D721Med (cell line): ENCODE measurements around the gene FOXK1.
"Not testable (repeated sequence)": the region's sequence is repeated elsewhere in the genome, so short reads cannot be mapped to it uniquely, and the experiment has no call there.

Experiments used
- DNase-seq: peaks from one replicate; pipeline ENCODE4 v3.0.0; 2011; ENCODE audit warnings: low spot score; ENCODE audit not compliant: insufficient read length
- FAIRE-seq: peaks from 2 replicates; lab custom pipeline; 2011; peaks lifted over from hg19 to GRCh38; lab: Jason Lieb, UNC
- TF ChIP-seq, protein P1 (sequence below): IDR thresholded peaks from 2 replicates; pipeline ENCODE4 v1.5.1; 2012; ENCODE audit warnings: mild to moderate bottlenecking, control low read depth; ENCODE audit not compliant: insufficient read depth; ENCODE audit errors: missing control alignments

The FOXK1 gene

DNA sequence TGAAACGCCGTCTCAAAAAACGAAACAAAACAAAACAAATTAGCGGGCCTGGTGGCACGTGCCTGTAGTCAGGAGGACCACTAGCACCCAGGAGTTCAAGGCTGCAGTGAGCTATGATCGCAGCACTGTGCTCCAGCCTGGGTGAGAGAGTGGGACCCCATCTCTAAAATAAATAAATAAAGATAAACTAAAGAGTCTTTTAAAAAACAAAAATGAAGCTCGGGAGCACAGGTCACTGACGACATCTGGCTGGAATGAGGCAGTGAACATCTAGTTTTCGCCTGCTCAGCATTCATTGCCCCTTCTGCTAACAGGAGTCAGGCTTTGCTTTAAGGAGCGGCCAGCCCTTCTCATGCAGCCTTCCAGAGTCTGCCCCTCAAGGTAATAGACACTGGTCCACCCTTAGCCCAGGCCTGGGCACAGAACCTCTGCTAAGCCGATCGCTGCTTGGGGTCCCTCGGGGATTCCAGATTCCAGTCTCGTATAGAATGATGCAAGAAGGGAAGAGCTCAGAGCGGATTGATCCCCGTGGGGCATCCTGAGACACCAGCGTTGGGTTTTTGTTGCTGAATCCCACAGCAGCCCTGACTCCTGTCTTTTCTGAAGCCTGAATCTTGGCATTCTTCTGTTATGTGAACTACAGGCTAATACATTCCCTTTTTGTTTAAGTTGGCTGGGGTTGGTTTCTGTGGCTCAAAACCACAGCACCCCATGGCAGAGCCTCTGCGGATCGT, 14.2 kb upstream of the FOXK1 start:
- TF ChIP-seq, protein P1, sequence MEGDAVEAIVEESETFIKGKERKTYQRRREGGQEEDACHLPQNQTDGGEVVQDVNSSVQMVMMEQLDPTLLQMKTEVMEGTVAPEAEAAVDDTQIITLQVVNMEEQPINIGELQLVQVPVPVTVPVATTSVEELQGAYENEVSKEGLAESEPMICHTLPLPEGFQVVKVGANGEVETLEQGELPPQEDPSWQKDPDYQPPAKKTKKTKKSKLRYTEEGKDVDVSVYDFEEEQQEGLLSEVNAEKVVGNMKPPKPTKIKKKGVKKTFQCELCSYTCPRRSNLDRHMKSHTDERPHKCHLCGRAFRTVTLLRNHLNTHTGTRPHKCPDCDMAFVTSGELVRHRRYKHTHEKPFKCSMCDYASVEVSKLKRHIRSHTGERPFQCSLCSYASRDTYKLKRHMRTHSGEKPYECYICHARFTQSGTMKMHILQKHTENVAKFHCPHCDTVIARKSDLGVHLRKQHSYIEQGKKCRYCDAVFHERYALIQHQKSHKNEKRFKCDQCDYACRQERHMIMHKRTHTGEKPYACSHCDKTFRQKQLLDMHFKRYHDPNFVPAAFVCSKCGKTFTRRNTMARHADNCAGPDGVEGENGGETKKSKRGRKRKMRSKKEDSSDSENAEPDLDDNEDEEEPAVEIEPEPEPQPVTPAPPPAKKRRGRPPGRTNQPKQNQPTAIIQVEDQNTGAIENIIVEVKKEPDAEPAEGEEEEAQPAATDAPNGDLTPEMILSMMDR, result no peak
- FAIRE-seq (no peak), DNase-seq (no peak)

DNA sequence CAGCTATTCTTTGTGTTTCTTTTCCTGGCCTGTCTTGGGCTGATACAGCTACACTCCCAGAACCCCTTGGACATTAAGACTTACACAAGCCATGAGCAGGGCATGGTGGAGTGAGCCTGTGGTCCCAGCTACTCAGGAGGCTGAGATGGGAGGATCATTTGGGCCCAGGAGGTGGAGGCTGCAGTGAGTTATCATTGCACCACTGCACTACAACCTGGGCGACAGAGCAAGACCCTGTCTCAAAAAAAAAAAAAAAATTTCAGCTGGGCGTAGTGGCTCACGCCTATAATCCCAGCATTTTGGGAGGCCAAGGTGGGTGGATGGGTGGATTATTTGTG, 13.6 kb upstream of the FOXK1 start:
- TF ChIP-seq, protein P1, result no peak
- DNase-seq (no peak), FAIRE-seq (no peak)

DNA sequence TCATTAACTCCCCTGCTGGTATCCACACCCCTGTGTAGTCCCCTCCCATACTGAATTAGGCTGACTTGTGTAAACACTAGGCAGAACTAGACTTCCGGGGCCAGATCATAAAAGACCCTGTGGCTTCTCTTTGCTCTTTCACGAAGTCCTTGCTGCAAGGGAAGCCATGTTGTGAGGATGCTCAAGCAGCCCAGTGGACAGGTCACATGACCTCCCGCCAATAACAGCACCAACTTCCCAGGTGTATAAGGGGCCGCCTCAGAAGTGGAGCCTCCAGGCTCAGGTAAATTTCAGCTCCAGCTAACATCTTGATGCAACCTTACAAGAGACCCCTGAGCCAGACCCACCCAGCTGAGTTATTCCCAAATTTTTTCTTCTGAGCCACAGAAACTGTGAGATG, 11.3 kb upstream of the FOXK1 start:
- TF ChIP-seq, protein P1, result no peak
- no peak for FAIRE-seq
- DNase-seq, result no peak

DNA sequence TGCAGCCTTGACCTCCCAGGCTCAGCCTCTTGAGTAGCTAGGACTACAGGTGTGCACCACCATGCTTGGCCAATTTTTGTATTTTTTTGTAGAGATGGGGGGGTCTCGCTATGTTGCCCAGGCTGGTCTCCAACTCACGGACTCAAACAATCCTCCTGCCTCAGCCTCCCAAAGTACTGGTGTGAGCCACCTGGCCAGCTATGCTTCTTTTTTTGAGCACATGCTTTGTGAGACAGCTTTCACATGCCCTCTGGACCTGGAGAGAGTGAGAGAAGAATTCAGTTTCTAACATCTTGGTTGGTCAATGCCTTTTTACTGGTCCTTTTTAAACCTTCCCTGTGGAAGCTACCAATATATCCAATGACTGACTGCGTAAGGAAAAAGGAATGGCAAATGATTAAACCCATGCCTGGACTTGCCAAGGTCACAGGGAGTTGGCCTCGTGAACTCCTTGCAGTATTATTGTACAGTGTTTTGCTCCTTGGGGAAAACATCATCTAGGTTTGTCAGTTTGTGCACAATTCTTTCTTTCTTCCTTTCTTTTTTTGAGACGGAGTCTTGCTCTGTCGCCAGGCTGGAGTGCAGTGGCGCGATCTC, 6.2 kb upstream of the FOXK1 start:
- TF ChIP-seq, protein P1, result no peak
- DNase-seq, result no peak
- no peak for FAIRE-seq

DNA sequence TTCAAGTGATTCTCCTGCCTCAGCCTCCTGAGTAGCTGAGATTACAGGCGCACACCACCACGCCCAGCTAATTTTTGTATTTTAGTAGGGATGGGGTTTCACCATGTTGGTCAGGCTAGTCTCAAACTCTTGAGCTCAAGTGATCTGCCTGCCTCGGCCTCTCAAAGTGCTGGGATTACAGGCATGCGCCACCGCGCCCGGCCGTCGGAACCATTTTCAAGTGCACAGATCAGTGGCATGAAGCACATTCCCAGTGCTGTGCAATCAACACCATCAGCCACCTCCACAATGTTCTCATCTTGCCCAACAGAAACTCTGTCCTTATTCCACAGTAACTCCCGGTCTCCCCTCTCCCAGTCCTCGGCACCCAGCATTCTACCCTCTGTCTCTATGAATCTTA, 4.6 kb upstream of the FOXK1 start:
- not testable (repeated sequence) for DNase-seq, FAIRE-seq

DNA sequence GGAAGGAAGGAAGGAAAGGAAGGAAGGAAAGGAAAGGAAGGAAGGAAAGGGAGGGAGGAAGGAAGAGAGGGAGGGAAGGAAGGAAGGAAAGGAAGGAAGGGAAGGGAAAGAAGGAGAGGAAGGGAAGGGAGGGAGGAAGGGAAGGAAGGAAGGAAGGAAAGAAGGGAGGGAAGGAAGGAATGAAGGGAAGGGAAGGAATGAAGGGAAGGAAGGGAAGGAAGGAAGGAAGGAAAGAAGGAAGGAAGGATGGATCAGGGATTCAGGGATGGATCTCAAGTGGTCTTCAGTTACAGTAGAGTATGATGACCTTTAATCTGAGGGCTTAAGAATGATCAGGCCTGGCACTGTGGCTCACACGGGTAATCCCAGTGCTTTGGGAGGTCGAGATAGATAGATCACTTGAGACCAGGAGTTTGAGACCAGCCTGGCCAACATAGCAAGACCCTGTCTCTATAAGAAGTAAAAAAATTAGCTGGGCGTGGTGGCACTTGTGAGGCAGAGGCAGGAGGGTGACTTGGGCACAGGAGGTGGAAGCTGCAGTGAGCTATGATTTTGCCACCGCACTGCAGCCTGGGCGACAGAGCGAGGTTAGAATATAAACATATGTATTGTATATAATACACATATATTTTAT, 760 bp upstream of the FOXK1 start:
- TF ChIP-seq, protein P1, result no peak
- FAIRE-seq (no peak), DNase-seq (no peak)

DNA sequence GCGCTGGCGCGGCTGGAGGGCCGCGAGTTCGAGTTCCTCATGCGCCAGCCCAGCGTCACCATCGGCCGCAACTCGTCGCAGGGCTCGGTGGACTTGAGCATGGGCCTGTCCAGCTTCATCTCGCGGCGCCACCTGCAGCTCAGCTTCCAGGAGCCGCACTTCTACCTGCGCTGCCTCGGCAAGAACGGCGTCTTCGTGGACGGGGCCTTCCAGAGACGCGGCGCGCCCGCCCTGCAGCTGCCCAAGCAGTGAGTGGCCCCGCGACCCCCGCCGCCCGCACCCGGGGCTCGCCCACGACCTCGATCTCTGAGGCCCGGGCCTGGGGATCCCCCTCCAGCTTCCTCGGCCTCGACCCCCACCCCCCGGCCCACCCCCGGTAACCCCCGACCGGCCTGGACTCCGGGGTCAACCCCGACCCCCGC, 537 bp downstream of the FOXK1 start:
- FAIRE-seq (no peak), DNase-seq (no peak)
- TF ChIP-seq, protein P1, result no peak
